H1 (cell line): Measurements from ENCODE around the gene OR5K2. TPM values are rescaled to one million over a fixed set of nuclear protein-coding genes. Genes with fewer than 3 reads are reported as not detected.

Experiments used
- CTCF ChIA-PET: fragments of 300-600 bp; sonication (Branson Sonifier 250); formaldehyde crosslinking; loops from one replicate; lab custom pipeline; 2021; ENCODE audit not compliant: partially characterized antibody; lab: Charles Lee
- POLR2A ChIA-PET: fragments of 300-600 bp; sonication (Branson Sonifier 250); formaldehyde crosslinking; loops from one replicate; lab custom pipeline; 2021; ENCODE audit warnings: inconsistent platforms; ENCODE audit not compliant: partially characterized antibody; lab: Charles Lee
- DNase-seq, 2 experiments: peaks; one replicate each; pipeline versions ENCODE4 v3.0.0 to v3.0.0-alpha.2; 2010 to 2022; ENCODE audit warnings: low spot score in 2 of 2, low read depth in 1 of 2, mixed read lengths in 1 of 2
- FAIRE-seq: peaks from 2 replicates; lab custom pipeline; 2011; peaks lifted over from hg19 to GRCh38; lab: Jason Lieb, UNC
- H2AFZ ChIP-seq: 2 replicates; pipeline ENCODE4 v1.8.1; 2012; ENCODE audit warnings: low read length, inconsistent platforms
- H2AK5ac ChIP-seq: 2 replicates; pipeline ENCODE4 v1.6.1; 2013; ENCODE audit warnings: low read depth, low read length
- H2BK120ac ChIP-seq: replicated peaks from 2 replicates; pipeline ENCODE3; 2013; ENCODE audit warnings: low read depth, low read length, inconsistent platforms
- H2BK12ac ChIP-seq: 2 replicates; pipeline ENCODE4 v1.6.1; 2013; ENCODE audit warnings: low read depth, low read length
- H2BK15ac ChIP-seq: 2 replicates; pipeline ENCODE4 v1.6.1; 2013; ENCODE audit warnings: low read length
- H2BK20ac ChIP-seq: 2 replicates; pipeline ENCODE4 v1.6.1; 2013; ENCODE audit warnings: low read length
- H2BK5ac ChIP-seq: 2 replicates; pipeline ENCODE4 v1.6.1; 2013; ENCODE audit warnings: low read depth, low read length
- H3K14ac ChIP-seq: 2 replicates; pipeline ENCODE4 v1.6.1; 2013; ENCODE audit warnings: inconsistent platforms; ENCODE audit not compliant: insufficient read length
- H3K18ac ChIP-seq: 2 replicates; pipeline ENCODE4 v1.6.1; 2013; ENCODE audit warnings: low read length; ENCODE audit errors: extremely low read depth
- H3K23ac ChIP-seq: 2 replicates; pipeline ENCODE4 v1.6.1; 2013; ENCODE audit warnings: inconsistent platforms; ENCODE audit not compliant: insufficient read length
- H3K23me2 ChIP-seq: 2 replicates; pipeline ENCODE4 v1.6.1; 2013; ENCODE audit warnings: low read depth, low read length
- H3K27ac ChIP-seq: 2 replicates; pipeline ENCODE4 v1.6.1; 2011; ENCODE audit warnings: low read depth, low read length, inconsistent platforms
- H3K27me3 ChIP-seq, 4 experiments: replicated peaks in 1 of 4; 1 replicate in 1 of 4; 2 replicates in 3 of 4; pipeline versions ENCODE4 v1.6.1 to v1.8.1; 2011 to 2013; ENCODE audit warnings: low read length in 3 of 4, mild to moderate bottlenecking in 3 of 4, inconsistent platforms in 2 of 4, mixed read lengths in 2 of 4, moderate library complexity in 1 of 4; ENCODE audit not compliant: control insufficient read depth in 3 of 4, insufficient read depth in 3 of 4; ENCODE audit errors: extremely low read depth in 1 of 4
- H3K36me3 ChIP-seq, 4 experiments: 2 replicates each; pipeline versions ENCODE4 v1.6.1 to v1.8.1; 2011 to 2013; ENCODE audit warnings: mild to moderate bottlenecking in 4 of 4, low read length in 3 of 4, moderate library complexity in 2 of 4, control low read depth in 1 of 4, inconsistent platforms in 1 of 4; ENCODE audit not compliant: insufficient read depth in 4 of 4, control insufficient read depth in 2 of 4
- H3K4ac ChIP-seq: replicated peaks from 2 replicates; pipeline ENCODE3; 2013; ENCODE audit warnings: low read length, low read depth, mixed read lengths, inconsistent platforms; ENCODE audit not compliant: insufficient read length
- H3K4me1 ChIP-seq, 4 experiments: replicated peaks in 1 of 4; 1 replicate in 1 of 4; 2 replicates in 3 of 4; pipeline versions ENCODE4 v1.6.1 to v1.8.1; 2011 to 2013; ENCODE audit warnings: low read length in 3 of 4, inconsistent platforms in 2 of 4, mixed read lengths in 1 of 4; ENCODE audit not compliant: insufficient read depth in 4 of 4, control insufficient read depth in 3 of 4
- H3K4me2 ChIP-seq, 2 experiments: 2 replicates each; pipeline versions ENCODE4 v1.6.1 to v1.8.1; 2011 to 2013; ENCODE audit warnings: low read depth in 2 of 2, low read length in 2 of 2, control low read depth in 1 of 2, inconsistent platforms in 1 of 2, mild to moderate bottlenecking in 1 of 2; ENCODE audit not compliant: insufficient read depth in 1 of 2
- H3K4me3 ChIP-seq, 4 experiments: fragments of 200-600, 300-600 bp in 1 of 4; sonication (generic), shearing (Covaris generic), sonication (Bioruptor Twin) in 1 of 4; 2 replicates each; pipeline versions ENCODE4 v1.5.1 to v1.8.1; 2011 to 2016; ENCODE audit warnings: low read length in 4 of 4, low read depth in 3 of 4, control low read depth in 2 of 4, inconsistent platforms in 2 of 4, mild to moderate bottlenecking in 2 of 4, mixed read lengths in 1 of 4, moderate library complexity in 1 of 4; ENCODE audit not compliant: insufficient read depth in 2 of 4; ENCODE audit errors: extremely low read depth in 1 of 4
- H3K56ac ChIP-seq: replicated peaks from 2 replicates; pipeline ENCODE3; 2013; ENCODE audit warnings: low read depth, mild to moderate bottlenecking, mixed read lengths, low read length, inconsistent platforms; ENCODE audit not compliant: insufficient read length
- H3K79me1 ChIP-seq: 2 replicates; pipeline ENCODE4 v1.6.1; 2013; ENCODE audit warnings: low read depth, low read length, control low read depth
- H3K79me2 ChIP-seq, 2 experiments: 2 replicates each; pipeline versions ENCODE4 v1.6.1 to v1.8.1; 2012 to 2013; ENCODE audit warnings: low read length in 2 of 2, mild to moderate bottlenecking in 2 of 2, inconsistent platforms in 1 of 2; ENCODE audit not compliant: insufficient read depth in 2 of 2, control insufficient read depth in 1 of 2
- H3K9ac ChIP-seq, 4 experiments: replicated peaks in 1 of 4; 1 replicate in 1 of 4; 2 replicates in 3 of 4; pipeline versions ENCODE4 v1.6.1 to v1.8.1; 2011 to 2013; ENCODE audit warnings: low read depth in 3 of 4, low read length in 3 of 4, control low read depth in 2 of 4, mild to moderate bottlenecking in 2 of 4, moderate library complexity in 2 of 4, inconsistent platforms in 1 of 4; ENCODE audit errors: extremely low read depth in 1 of 4
- H3K9me3 ChIP-seq, 2 experiments: 2 replicates each; pipeline versions ENCODE4 v1.6.1 to v1.8.1; 2012 to 2013; ENCODE audit warnings: mild to moderate bottlenecking in 2 of 2, moderate library complexity in 2 of 2, control low read depth in 1 of 2, inconsistent platforms in 1 of 2, low read depth in 1 of 2, low read length in 1 of 2, mixed read lengths in 1 of 2; ENCODE audit not compliant: insufficient read depth in 2 of 2
- H4K20me1 ChIP-seq, 2 experiments: replicated peaks in 1 of 2; 2 replicates each; pipeline versions ENCODE3 to v1.8.1; 2011 to 2013; ENCODE audit warnings: inconsistent platforms in 2 of 2, low read length in 2 of 2, mild to moderate bottlenecking in 1 of 2; ENCODE audit not compliant: insufficient read depth in 2 of 2, control insufficient read depth in 1 of 2
- H4K5ac ChIP-seq: 2 replicates; pipeline ENCODE4 v1.6.1; 2013; ENCODE audit warnings: low read length, low read depth, mixed read lengths, inconsistent platforms; ENCODE audit not compliant: insufficient read length
- H4K8ac ChIP-seq: 2 replicates; pipeline ENCODE4 v1.8.0; 2013; ENCODE audit warnings: mild to moderate bottlenecking, moderate library complexity, low read length, inconsistent platforms; ENCODE audit not compliant: insufficient read depth; ENCODE audit errors: extremely low read depth
- H4K91ac ChIP-seq: replicated peaks from 2 replicates; pipeline ENCODE3; 2013; ENCODE audit warnings: low read length, mixed read lengths, inconsistent platforms; ENCODE audit not compliant: insufficient read length
- JUND ChIP-seq: IDR thresholded peaks from 2 replicates; pipeline ENCODE4 v1.6.1; 2011; ENCODE audit warnings: mild to moderate bottlenecking, improper control_type of control experiment, low read length
- SUZ12 ChIP-seq: fragments of 200-600 bp; sonication (generic); IDR thresholded peaks from 2 replicates; pipeline ENCODE4 v1.6.1; 2012; ENCODE audit warnings: mild to moderate bottlenecking, inconsistent platforms, low read length, moderate library complexity, mixed read lengths
- WGBS, 2 experiments: shearing (Covaris generic) in 1 of 2; methylation state at CpG; one replicate each; pipeline versions ENCODE4 v1.1.6 to v1.1.7; 2013 to 2015; ENCODE audit warnings: low lambda C conversion rate in 2 of 2, mixed read lengths in 2 of 2, inconsistent platforms in 1 of 2, low coverage in 1 of 2, missing lambda C conversion rate in 1 of 2; ENCODE audit not compliant: insufficient replicate concordance in 2 of 2, insufficient coverage in 1 of 2, insufficient read length in 1 of 2; ENCODE audit errors: extremely low coverage in 1 of 2, missing lambda C conversion rate in 1 of 2; 5-methylcytosine and 5-hydroxymethylcytosine counted together
- polyA plus RNA-seq, 7 experiments: library from polyadenylated mRNA; depleted of rRNA in 3 of 7; stranded (reverse) in 5 of 7; unstranded in 2 of 7; fragments of >200 nt in 5 of 7; fragments of 200-250 nt in 2 of 7; gene quantifications; 1 replicate in 5 of 7; 2 replicates in 1 of 7; 4 replicates in 1 of 7; pipeline versions ENCODE4 v1.2.1 to v1.2.3, GENCODE V29; 2011 to 2013; ENCODE audit warnings: missing spikeins in 2 of 7, mixed read lengths in 2 of 7
- total RNA-seq: library from RNA; stranded (reverse); fragmentation: NEBNext Ultra II Directional; extraction: Animal tissue kit (Norgen Biotek cat#: 25700); gene quantifications from 2 replicates; pipeline ENCODE4 v1.2.1, GENCODE V29; 2021

Gene OR5K2
- total and polyA plus RNA-seq, 2 of the 8 experiments (the other 6 are each of a cell fraction or from before 2014, with no cell fraction given), result not detected

- Histone ChIP-seq H3K27me3 (no peaks in the 10 kb centered on the region), H3K9ac (no peak overlapping the region), H4K5ac (no peak overlapping the region), H2AFZ (no peak overlapping the region), H2AK5ac (no peak overlapping the region), H3K4me1 (no peaks in the 10 kb centered on the region), H3K23me2 (no peaks in the 10 kb centered on the region), H3K14ac (no peak overlapping the region), H2BK15ac (no peak overlapping the region), H3K27ac (no peak overlapping the region), H3K79me2 (peaks cover 0 to under 1% of the 10 kb centered on the region in 2 experiments; a peak in 1 of 4 replicates), H3K4me2 (no peak overlapping the region), H2BK5ac (no peak overlapping the region), H3K56ac (no peak overlapping the region), H3K23ac (no peak overlapping the region), H4K20me1 (no peaks in the 10 kb centered on the region), H2BK12ac (no peak overlapping the region), H3K36me3 (peaks cover 0 to 15% (median 8%) of the 10 kb centered on the region in 4 experiments; a peak in 5 of 8 replicates), H2BK20ac (no peak overlapping the region), H4K91ac (no peak overlapping the region), H3K4ac (no peak overlapping the region), H3K18ac (no peak overlapping the region), H3K4me3 (no peak overlapping the region), H3K9me3 (no peaks in the 10 kb centered on the region), H3K79me1 (no peaks in the 10 kb centered on the region), H4K8ac (no peak overlapping the region), H2BK120ac (no peak overlapping the region)
- DNase-seq, result no peak
- 89% methylated on average over 4 of the region's 4 CpGs; no CpG with 5 or more reads in 1 of the 2 experiments for whole genome bisulfite sequencing, 2 experiments
- CTCF ChIA-PET, result interaction anchor here (1.9 kb wide), 1 partner anchor 13 kb away, joined by 5 read pairs; no protein-coding TSS in a partner anchor
- no peak for FAIRE-seq
- POLR2A ChIA-PET, result no interaction called here
- TF ChIP-seq SUZ12 (no peak), JUND (no peak)
Observed at GRCh38 chr3:98513091-98513511, 15.6 kb downstream of the OR5K2 start.
